Measurements from ENCODE around the gene COG5.

Gene COG5

DNA sequence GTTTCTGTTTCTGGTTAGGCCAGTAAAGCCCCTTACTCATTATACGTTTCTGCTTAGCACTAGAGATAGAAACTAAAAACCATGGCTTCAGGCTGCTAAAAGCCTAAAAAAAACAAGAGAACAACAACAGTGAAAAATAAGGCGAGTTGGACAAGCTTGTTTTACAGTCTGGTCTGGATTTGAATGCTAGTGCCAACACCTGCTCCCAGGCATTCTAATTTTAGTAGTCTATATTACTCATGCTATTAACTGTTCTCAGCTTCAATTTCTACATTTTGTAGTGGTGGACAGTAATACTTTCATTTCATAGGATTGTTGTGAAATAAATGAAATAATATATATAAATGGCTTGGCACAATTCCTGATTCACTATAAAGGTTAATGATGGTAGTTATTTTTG, 286.4 kb downstream of the COG5 start:
- peaks cover 3 to 9% of the 10 kb centered on the region in 2 donors for H3K4me1 Mint-ChIP-seq
- no peak overlapping the region for H3K4me3 Mint-ChIP-seq
- ATAC-seq (replicated peaks) (peak in 1 of 2 donors; percentile 36), DNase-seq (no peak)
- H3K27ac Mint-ChIP-seq: no peak overlapping the region
- no peaks in the 10 kb centered on the region for H3K9me3 Mint-ChIP-seq
- peaks cover 11 to 30% of the 10 kb centered on the region in 2 donors for H3K36me3 Mint-ChIP-seq
- no peaks in the 10 kb centered on the region for H3K27me3 Mint-ChIP-seq

GRCh38 chr7:107276220-107276827, 287.4 kb downstream of the COG5 start:
- DNase-seq: no peak
- Mint-ChIP-seq H3K4me1 (peaks cover 3 to 9% of the 10 kb centered on the region in 2 donors), H3K4me3 (peak overlapping the region; percentile 8 to 47), H3K27ac (peak overlapping the region; percentile 83), H3K36me3 (peaks cover 11 to 31% of the 10 kb centered on the region in 2 donors), H3K27me3 (no peaks in the 10 kb centered on the region), H3K9me3 (no peaks in the 10 kb centered on the region)
- peak; percentile 83 for ATAC-seq (replicated peaks)

DNA sequence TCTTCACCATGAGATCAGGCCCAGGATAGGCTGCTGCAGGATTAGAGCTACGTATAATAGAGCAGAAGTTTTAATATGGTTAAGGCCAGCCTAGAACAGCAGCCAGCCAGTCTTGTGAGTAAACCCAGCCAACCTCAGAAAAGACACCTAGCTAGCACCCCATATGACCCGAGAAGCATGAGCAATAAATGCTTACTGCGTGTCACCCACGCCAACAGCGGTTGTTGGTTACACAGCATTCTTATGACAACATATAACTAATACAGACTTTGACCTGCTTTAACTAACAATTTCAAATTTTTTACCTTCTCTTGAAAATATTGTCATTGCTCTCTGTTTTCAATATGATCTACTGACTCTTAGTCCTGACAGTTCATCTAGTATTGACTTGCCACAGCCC, 289.2 kb downstream of the COG5 start:
- H3K4me1 Mint-ChIP-seq: peaks cover 3 to 9% of the 10 kb centered on the region in 2 donors
- DNase-seq (no peak), ATAC-seq (replicated peaks) (no peak)
- no peak overlapping the region for H3K27ac Mint-ChIP-seq
- H3K4me3 Mint-ChIP-seq: no peak overlapping the region
- peaks cover 15 to 39% of the 10 kb centered on the region in 2 donors for H3K36me3 Mint-ChIP-seq
- no peaks in the 10 kb centered on the region for H3K9me3 Mint-ChIP-seq
- no peaks in the 10 kb centered on the region for H3K27me3 Mint-ChIP-seq

DNA sequence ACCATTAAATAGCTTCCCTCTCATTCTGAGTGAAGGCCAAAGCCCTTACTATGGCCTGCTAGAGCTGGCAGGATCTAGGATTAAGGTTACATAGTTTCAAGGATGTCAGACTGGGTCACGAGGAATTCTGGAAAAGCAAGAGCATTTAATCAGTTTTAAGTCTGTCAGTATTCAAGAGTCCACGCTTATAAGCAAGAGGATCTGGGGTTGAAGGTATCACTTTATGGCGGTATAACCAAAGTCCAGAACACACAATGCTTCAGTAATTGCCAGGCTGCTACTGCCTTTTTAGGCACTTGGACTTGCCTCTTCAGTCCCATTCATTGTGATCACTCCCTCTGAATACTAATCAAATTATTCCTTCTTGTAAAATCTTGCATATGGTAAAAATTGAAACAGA, 293.9 kb downstream of the COG5 start:
- ATAC-seq (replicated peaks): no peak
- H3K4me3 Mint-ChIP-seq: no peak overlapping the region
- H3K27ac Mint-ChIP-seq: no peak overlapping the region
- H3K4me1 Mint-ChIP-seq: no peaks in the 10 kb centered on the region
- H3K27me3 Mint-ChIP-seq: no peaks in the 10 kb centered on the region
- DNase-seq: no peak
- H3K36me3 Mint-ChIP-seq: peaks cover 14 to 28% of the 10 kb centered on the region in 2 donors
- H3K9me3 Mint-ChIP-seq: no peaks in the 10 kb centered on the region

DNA sequence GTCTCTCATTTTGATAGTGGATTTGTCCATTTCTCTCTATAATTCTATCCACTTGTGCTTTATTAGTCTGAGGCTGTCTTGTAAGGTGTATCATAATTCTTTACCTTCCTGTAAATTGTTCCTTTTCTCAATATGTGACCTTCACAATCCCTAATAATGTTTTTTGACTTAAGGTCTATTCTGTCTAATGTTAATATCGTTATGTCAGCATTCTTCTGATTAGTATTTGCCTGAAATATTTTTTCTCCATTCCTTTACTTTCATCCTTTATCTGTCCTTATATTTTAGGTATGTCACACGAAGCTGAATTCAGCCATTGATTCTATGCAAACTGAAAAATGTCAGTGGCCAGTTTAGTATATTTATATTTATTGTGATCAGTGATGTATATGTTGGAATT, 295.1 kb downstream of the COG5 start:
- H3K27me3 Mint-ChIP-seq: no peaks in the 10 kb centered on the region
- peaks cover 12 to 24% of the 10 kb centered on the region in 2 donors for H3K36me3 Mint-ChIP-seq
- ATAC-seq (replicated peaks) (no peak), DNase-seq (no peak)
- H3K27ac Mint-ChIP-seq: no peak overlapping the region
- H3K9me3 Mint-ChIP-seq: no peaks in the 10 kb centered on the region
- H3K4me3 Mint-ChIP-seq: no peak overlapping the region
- H3K4me1 Mint-ChIP-seq: no peaks in the 10 kb centered on the region

- no peak for ATAC-seq (replicated peaks)
- no peak overlapping the region for H3K4me3 Mint-ChIP-seq
Measured at GRCh38 chr7:107267138-107267537, 296.6 kb downstream of the COG5 start.

GRCh38 chr7:107264723-107265122, 299.0 kb downstream of the COG5 start:
- no peak overlapping the region for H3K4me3 Mint-ChIP-seq
- H3K4me1 Mint-ChIP-seq: no peaks in the 10 kb centered on the region
- ATAC-seq (replicated peaks) (no peak), DNase-seq (no peak)
- no peaks in the 10 kb centered on the region for H3K9me3 Mint-ChIP-seq
- H3K36me3 Mint-ChIP-seq: peaks cover 10 to 25% of the 10 kb centered on the region in 2 donors
- H3K27me3 Mint-ChIP-seq: no peaks in the 10 kb centered on the region
- no peak overlapping the region for H3K27ac Mint-ChIP-seq

More at GRCh38 chr7:107267138-107267537, 296.6 kb downstream of the COG5 start:
- Mint-ChIP-seq H3K9me3 (no peaks in the 10 kb centered on the region), H3K36me3 (peaks cover 13 to 27% of the 10 kb centered on the region in 2 donors), H3K27me3 (no peaks in the 10 kb centered on the region), H3K4me1 (no peaks in the 10 kb centered on the region), H3K27ac (no peak overlapping the region)
- no peak for DNase-seq

DNA sequence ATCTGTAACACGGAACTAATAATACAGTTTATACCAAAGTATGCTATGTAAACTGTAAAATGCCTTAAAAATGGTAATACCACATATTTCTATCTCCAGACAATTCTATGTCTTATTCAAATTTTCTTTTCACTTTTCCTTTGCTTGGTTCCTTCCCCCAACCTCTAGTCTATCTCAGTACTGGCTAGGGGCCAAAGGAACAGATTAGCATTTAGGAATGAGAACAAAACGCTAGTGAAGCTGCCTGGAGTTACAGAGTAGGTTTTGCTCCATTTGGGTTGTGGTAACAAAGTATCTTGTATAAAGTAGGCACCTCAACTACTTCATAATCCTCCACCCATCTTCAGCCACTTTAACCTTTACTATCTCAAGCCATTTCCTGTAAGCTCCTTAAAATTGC, 300.9 kb downstream of the COG5 start:
- Mint-ChIP-seq H3K9me3 (no peaks in the 10 kb centered on the region), H3K36me3 (peaks cover 12 to 28% of the 10 kb centered on the region in 2 donors), H3K27ac (no peak overlapping the region), H3K4me1 (no peaks in the 10 kb centered on the region), H3K4me3 (no peak overlapping the region), H3K27me3 (no peaks in the 10 kb centered on the region)
- ATAC-seq (replicated peaks) (no peak), DNase-seq (no peak)

GRCh38 chr7:107258737-107259136, 305.0 kb downstream of the COG5 start:
- no peak for ATAC-seq (replicated peaks)
- H3K27ac Mint-ChIP-seq: no peak overlapping the region
- H3K27me3 Mint-ChIP-seq: no peaks in the 10 kb centered on the region
- H3K9me3 Mint-ChIP-seq: no peaks in the 10 kb centered on the region
- no peak for DNase-seq
- peaks cover 9 to 24% of the 10 kb centered on the region in 2 donors for H3K36me3 Mint-ChIP-seq
- no peaks in the 10 kb centered on the region for H3K4me1 Mint-ChIP-seq
- H3K4me3 Mint-ChIP-seq: no peak overlapping the region

GRCh38 chr7:107255602-107256001, 308.1 kb downstream of the COG5 start:
- no peak for DNase-seq

DNA sequence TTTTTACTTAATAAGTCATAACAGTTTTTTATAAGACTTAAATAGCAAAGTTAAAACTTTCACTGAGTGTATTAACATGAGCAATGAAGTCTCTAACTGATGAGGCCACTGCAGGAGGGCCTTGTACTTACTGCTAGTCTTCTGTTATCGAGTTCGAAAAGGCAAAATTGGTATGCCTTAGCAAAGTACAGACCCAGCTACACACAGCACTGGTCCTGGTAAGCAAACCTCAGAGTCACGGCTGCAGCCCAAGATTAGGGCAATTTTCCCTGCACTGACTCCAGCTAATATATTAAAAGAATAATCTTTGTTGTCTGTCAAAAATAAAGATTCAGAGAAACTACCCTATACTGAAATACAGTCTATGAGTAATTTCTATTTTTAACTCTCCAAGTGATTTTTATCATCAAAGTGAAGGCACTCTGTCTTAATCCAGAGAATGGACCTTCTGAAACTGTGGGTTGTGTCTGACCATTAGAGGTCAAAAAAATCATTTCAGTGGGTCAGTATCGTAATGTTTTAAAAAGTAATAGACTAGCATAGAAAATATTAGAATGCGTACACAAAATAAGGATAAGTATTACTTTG, 309.2 kb downstream of the COG5 start:
- no peak for ATAC-seq (replicated peaks)
- H3K4me1 Mint-ChIP-seq: no peaks in the 10 kb centered on the region
- peaks cover 7 to 13% of the 10 kb centered on the region in 2 donors for H3K36me3 Mint-ChIP-seq
- H3K27me3 Mint-ChIP-seq: no peaks in the 10 kb centered on the region
- no peaks in the 10 kb centered on the region for H3K9me3 Mint-ChIP-seq
- H3K27ac Mint-ChIP-seq: no peak overlapping the region
- DNase-seq: no peak
- H3K4me3 Mint-ChIP-seq: no peak overlapping the region

More at GRCh38 chr7:107255602-107256001, 308.1 kb downstream of the COG5 start:
- Mint-ChIP-seq H3K4me1 (no peaks in the 10 kb centered on the region), H3K27me3 (no peaks in the 10 kb centered on the region), H3K36me3 (peaks cover 5 to 7% of the 10 kb centered on the region in 2 donors), H3K4me3 (no peak overlapping the region), H3K27ac (no peak overlapping the region), H3K9me3 (no peaks in the 10 kb centered on the region)
- ATAC-seq (replicated peaks): no peak

DNA sequence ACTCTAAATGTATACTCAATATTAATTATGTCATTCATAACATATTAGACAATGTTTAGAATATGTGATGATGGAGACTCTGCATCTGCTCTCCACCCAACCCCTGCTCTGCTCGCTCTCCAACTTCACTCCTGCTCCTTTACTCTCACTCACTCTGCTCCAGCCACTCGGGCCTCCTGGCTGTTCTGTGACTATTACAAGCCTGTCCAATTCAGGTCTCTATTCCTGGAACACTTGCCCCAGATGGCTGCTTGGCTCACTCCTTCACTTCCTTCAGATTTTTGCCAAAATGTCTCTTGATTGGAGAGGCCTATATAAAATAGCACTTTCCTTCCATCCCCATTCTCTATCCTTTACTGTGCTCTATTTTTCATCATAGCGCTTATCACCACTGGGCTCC, 310.1 kb downstream of the COG5 start:
- no peak for ATAC-seq (replicated peaks)
- DNase-seq: no peak
- H3K27me3 Mint-ChIP-seq: no peaks in the 10 kb centered on the region
- H3K36me3 Mint-ChIP-seq: peaks cover 8 to 14% of the 10 kb centered on the region in 2 donors
- no peak overlapping the region for H3K27ac Mint-ChIP-seq
- peaks cover 0 to 3% of the 10 kb centered on the region in 2 donors for H3K4me1 Mint-ChIP-seq
- H3K9me3 Mint-ChIP-seq: no peaks in the 10 kb centered on the region
- H3K4me3 Mint-ChIP-seq: no peak overlapping the region

DNA sequence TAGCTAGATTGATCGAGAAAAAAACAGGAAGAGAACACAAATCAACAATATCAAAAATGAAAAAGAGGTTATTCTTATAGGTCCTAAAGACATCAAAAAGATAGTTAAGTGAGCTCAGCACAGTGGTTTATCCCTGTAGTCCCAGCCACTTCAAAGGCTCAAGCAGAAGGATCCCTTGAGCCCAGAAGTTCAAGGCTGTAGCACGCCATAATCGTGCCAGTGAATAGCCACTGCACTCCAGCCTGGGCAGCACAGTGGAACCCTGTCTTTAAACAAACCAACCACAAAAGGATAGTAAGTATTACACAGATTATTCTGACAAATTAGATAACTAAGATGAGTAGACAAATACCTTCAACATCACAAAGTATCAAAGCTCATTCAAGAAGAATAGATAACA, 311.8 kb downstream of the COG5 start:
- Mint-ChIP-seq H3K4me3 (no peak overlapping the region), H3K27ac (peak overlapping the region; percentile 59), H3K27me3 (no peaks in the 10 kb centered on the region), H3K36me3 (peaks cover 14 to 24% of the 10 kb centered on the region in 2 donors), H3K4me1 (peaks cover 3 to 15% of the 10 kb centered on the region in 2 donors), H3K9me3 (peaks cover 2 to 5% of the 10 kb centered on the region in 2 donors)
- ATAC-seq (replicated peaks): no peak
- no peak for DNase-seq

GRCh38 chr7:107248551-107249316, 315.0 kb downstream of the COG5 start:
- no peak overlapping the region for H3K27ac Mint-ChIP-seq
- H3K4me3 Mint-ChIP-seq: no peak overlapping the region
- ATAC-seq (replicated peaks): no peak
- H3K27me3 Mint-ChIP-seq: no peaks in the 10 kb centered on the region
- peaks cover 46 to 55% of the 10 kb centered on the region in 2 donors for H3K36me3 Mint-ChIP-seq
- peaks cover 3 to 15% of the 10 kb centered on the region in 2 donors for H3K4me1 Mint-ChIP-seq
- H3K9me3 Mint-ChIP-seq: peaks cover 13 to 17% of the 10 kb centered on the region in 2 donors
- DNase-seq: no peak

All from stimulated activated naive B cell treated with anti-CD40 and anti-IgM and Interleukin-4, amounts not matched to agents 10 μg/mL and 1 μg/mL and 100 μg/mL, for 72 hours (primary cell).